Right atrium auricular region (tissue), 2 donors: ENCODE data around the gene ATP8B4. TPM values are rescaled to one million over a fixed set of nuclear protein-coding genes. Genes with fewer than 3 reads are reported as not detected.

Experiments
- DNase-seq: peaks from one replicate; pipeline ENCODE4 v3.0.0-alpha.2; 2019; ENCODE audit warnings: low spot score
- H3K27ac ChIP-seq, 2 donors: fragments of 200-600 bp; sonication (generic); 1 replicate in 1 of 2; 2 replicates in 1 of 2; pipeline ENCODE4 v1.5.1; 2016 to 2019
- H3K27me3 ChIP-seq, 2 donors: fragments of 200-600 bp; sonication (generic); one replicate each; pipeline versions ENCODE4 v1.5.1 to v1.6.0; 2017 to 2019
- H3K36me3 ChIP-seq: fragments of 200-600 bp; sonication (generic); one replicate; pipeline ENCODE4 v1.5.1; 2016
- H3K4me1 ChIP-seq, 2 donors: fragments of 200-600 bp; sonication (generic); one replicate each; pipeline versions ENCODE4 v1.5.1 to v1.6.0; 2017 to 2019
- H3K4me3 ChIP-seq, 2 donors: fragments of 200-600 bp; sonication (generic); 1 replicate in 1 of 2; 2 replicates in 1 of 2; pipeline ENCODE4 v1.5.1; 2017 to 2019; ENCODE audit warnings: mild to moderate bottlenecking in 1 of 2, moderate library complexity in 1 of 2
- H3K9me3 ChIP-seq, 2 donors: fragments of 200-600 bp; sonication (generic); one replicate each; pipeline ENCODE4 v1.5.1; 2019
- CTCF ChIP-seq, 2 donors: fragments of 200-600 bp; sonication (generic); IDR thresholded peaks; one replicate each; pipeline ENCODE4 v1.5.1; 2019; ENCODE audit warnings: antibody characterized with exemption in 2 of 2
- total RNA-seq, 2 donors: library from RNA; depleted of rRNA; stranded (reverse); fragments of >200 nt; gene quantifications; one replicate each; pipeline ENCODE4 v1.1.0, GENCODE V29; 2016

ATP8B4 gene
- total RNA-seq, 2 donors from 2014 or later: 2.0 to 2.5 TPM

GRCh38 chr15:49857496-49858475, 261.2 kb downstream of the ATP8B4 start:
- H3K4me1 ChIP-seq: peaks cover 0 to 3% of the 10 kb centered on the region in 2 donors
- peak overlapping the region in 1 of 2 donors; percentile 68 for H3K27ac ChIP-seq
- H3K9me3 ChIP-seq: no peaks in the 10 kb centered on the region
- H3K4me3 ChIP-seq: no peak overlapping the region
- no peaks in the 10 kb centered on the region for H3K27me3 ChIP-seq
- TF ChIP-seq CTCF (IDR thresholded peaks at IDR 0.05): no peak
- no peaks in the 10 kb centered on the region for H3K36me3 ChIP-seq
- DNase-seq: no peak

DNA sequence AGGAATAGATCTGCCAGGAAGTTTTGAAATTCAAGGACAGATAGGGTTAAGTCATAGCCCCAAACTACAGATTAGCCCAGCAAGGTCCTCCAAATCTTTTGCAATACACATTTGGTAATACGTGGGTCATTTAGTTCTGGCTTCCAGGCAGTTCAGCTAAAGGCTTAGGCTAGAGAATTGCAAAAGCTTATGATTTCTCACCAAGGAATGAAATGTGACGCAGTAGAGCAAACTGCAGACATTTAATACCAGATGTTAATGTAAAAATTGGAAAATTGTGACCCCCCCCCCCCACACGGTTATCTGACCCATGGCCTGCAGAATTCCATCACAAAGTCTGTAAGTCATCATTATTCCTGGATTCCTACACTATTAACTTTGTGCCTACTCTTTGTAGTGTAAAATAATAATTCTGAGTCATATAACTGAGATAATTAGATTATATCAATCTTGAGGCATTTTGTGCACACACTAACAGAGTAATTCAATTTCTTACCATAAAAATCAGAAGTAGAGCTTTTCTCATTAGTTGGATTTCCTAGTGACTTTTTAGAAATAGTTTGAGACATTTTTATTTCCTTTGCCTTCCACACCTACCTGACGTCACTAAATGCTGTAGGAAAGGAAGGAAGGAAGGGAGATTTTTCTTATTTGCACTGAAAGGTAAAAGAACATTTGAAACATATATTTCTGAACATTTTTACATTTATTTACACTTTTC, 263.0 kb downstream of the ATP8B4 start:
- H3K36me3 ChIP-seq: no peaks in the 10 kb centered on the region
- peak overlapping the region; percentile 17 to 68 for H3K27ac ChIP-seq
- H3K4me3 ChIP-seq: no peak overlapping the region
- H3K4me1 ChIP-seq: peaks cover 0 to 3% of the 10 kb centered on the region in 2 donors
- H3K27me3 ChIP-seq: no peaks in the 10 kb centered on the region
- no peak for TF ChIP-seq CTCF (IDR thresholded peaks at IDR 0.05)
- H3K9me3 ChIP-seq: no peaks in the 10 kb centered on the region
- no peak for DNase-seq

DNA sequence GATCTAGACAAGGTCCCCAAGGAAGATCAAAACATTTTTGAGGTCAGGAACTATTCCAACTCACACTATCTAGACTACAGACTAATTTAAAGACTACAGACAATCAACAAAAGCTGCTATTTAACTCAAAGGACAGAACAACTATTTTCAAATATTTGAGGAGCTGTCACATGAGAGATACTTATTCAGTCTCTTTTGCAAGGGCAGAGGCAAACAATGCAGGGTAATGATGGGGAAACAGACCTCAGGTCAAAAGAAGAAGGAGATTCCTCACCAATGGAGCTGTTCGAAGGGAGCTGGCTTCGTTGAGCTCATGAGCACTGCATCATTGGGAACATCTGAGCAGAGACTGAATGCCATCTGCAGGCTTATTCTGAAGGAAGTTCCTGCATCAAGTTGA, 266.3 kb downstream of the ATP8B4 start:
- peaks cover 0 to 10% of the 10 kb centered on the region in 2 donors for H3K9me3 ChIP-seq
- H3K36me3 ChIP-seq: no peaks in the 10 kb centered on the region
- TF ChIP-seq CTCF (IDR thresholded peaks at IDR 0.05): no peak
- H3K4me1 ChIP-seq: peaks cover 0 to 13% of the 10 kb centered on the region in 2 donors
- DNase-seq: no peak
- H3K27me3 ChIP-seq: no peaks in the 10 kb centered on the region
- H3K4me3 ChIP-seq: no peak overlapping the region
- H3K27ac ChIP-seq: no peak overlapping the region

DNA sequence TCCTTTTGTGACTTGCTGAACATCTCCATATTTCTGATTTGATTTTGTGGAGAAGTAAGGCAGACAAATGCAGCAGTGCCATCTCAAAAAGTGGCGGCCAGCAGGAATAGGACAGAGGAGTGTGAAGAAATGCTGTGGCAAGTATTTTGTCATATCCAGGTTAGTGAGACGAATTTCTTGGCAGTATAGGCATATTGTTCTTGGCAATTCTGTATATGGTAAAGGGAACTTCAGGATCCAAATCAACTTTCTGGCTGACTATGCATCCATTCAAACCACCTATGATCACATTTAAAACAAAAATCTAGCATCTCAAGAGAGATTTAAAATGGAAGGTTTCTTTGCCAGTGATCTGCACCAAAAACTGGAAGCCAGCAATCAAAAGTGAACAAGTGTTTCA, 270.2 kb downstream of the ATP8B4 start:
- TF ChIP-seq CTCF (IDR thresholded peaks at IDR 0.05): no peak
- Histone ChIP-seq H3K4me3 (no peak overlapping the region), H3K4me1 (peaks cover 0 to 9% of the 10 kb centered on the region in 2 donors), H3K27ac (peak overlapping the region in 1 of 2 donors; percentile 3), H3K36me3 (no peaks in the 10 kb centered on the region), H3K27me3 (no peaks in the 10 kb centered on the region), H3K9me3 (peaks cover 0 to 10% of the 10 kb centered on the region in 2 donors)
- no peak for DNase-seq

GRCh38 chr15:49848282-49848724, 270.7 kb downstream of the ATP8B4 start:
- Histone ChIP-seq H3K4me3 (no peak overlapping the region), H3K36me3 (no peaks in the 10 kb centered on the region), H3K4me1 (peaks cover 0 to 9% of the 10 kb centered on the region in 2 donors), H3K9me3 (peaks cover 0 to 10% of the 10 kb centered on the region in 2 donors), H3K27ac (peak overlapping the region; percentile 3 to 46), H3K27me3 (no peaks in the 10 kb centered on the region)
- DNase-seq: no peak
- TF ChIP-seq CTCF (IDR thresholded peaks at IDR 0.05): no peak
